Mesenchymal stem cell (in vitro differentiated cells and primary cell): ENCODE results near the gene VARS2.

ENCODE experiments used
- DNase-seq: peaks from one replicate; pipeline ENCODE4 v3.0.0-alpha.2; 2013
- H2AFZ ChIP-seq: one replicate; pipeline ENCODE4 v1.6.1; 2013; ENCODE audit warnings: low read depth, mild to moderate bottlenecking, control low read depth, inconsistent platforms, low read length, moderate library complexity
- H2AK5ac ChIP-seq: 2 replicates; pipeline ENCODE4 v1.6.1; 2013; ENCODE audit warnings: low read length, moderate library complexity, mild to moderate bottlenecking, inconsistent platforms; ENCODE audit not compliant: severe bottlenecking
- H2BK120ac ChIP-seq: one replicate; pipeline ENCODE4 v1.6.1; 2013; ENCODE audit warnings: low read depth, mild to moderate bottlenecking, inconsistent platforms, low read length, moderate library complexity
- H2BK12ac ChIP-seq, 2 experiments: one replicate each; pipeline ENCODE4 v1.6.1; 2013; ENCODE audit warnings: inconsistent platforms in 2 of 2, low read length in 2 of 2, mild to moderate bottlenecking in 2 of 2, moderate library complexity in 2 of 2, control low read depth in 1 of 2
- H2BK15ac ChIP-seq: one replicate; pipeline ENCODE4 v1.6.1; 2013; ENCODE audit warnings: mild to moderate bottlenecking, low read depth, inconsistent platforms; ENCODE audit not compliant: poor library complexity, severe bottlenecking
- H2BK5ac ChIP-seq: 2 replicates; pipeline ENCODE4 v1.6.1; 2013; ENCODE audit warnings: low read depth, mild to moderate bottlenecking, low read length, control low read depth, inconsistent platforms; ENCODE audit not compliant: poor library complexity, severe bottlenecking
- H3K14ac ChIP-seq, 2 experiments: one replicate each; pipeline ENCODE4 v1.6.1; 2013; ENCODE audit warnings: inconsistent platforms in 2 of 2, low read length in 2 of 2, control low read depth in 1 of 2, mild to moderate bottlenecking in 1 of 2, moderate library complexity in 1 of 2
- H3K18ac ChIP-seq, 2 experiments: one replicate each; pipeline ENCODE4 v1.6.1; 2013; ENCODE audit warnings: inconsistent platforms in 2 of 2, low read length in 2 of 2, control low read depth in 1 of 2, low read depth in 1 of 2, mild to moderate bottlenecking in 1 of 2
- H3K23ac ChIP-seq, 2 experiments: one replicate each; pipeline ENCODE4 v1.6.1; 2013; ENCODE audit warnings: inconsistent platforms in 2 of 2, low read length in 2 of 2, mild to moderate bottlenecking in 2 of 2, moderate library complexity in 2 of 2, control low read depth in 1 of 2
- H3K27ac ChIP-seq: 2 replicates; pipeline ENCODE4 v1.5.1; 2013; ENCODE audit warnings: mild to moderate bottlenecking, moderate library complexity, low read length, control low read depth, inconsistent platforms; ENCODE audit not compliant: poor library complexity, severe bottlenecking
- H3K27me3 ChIP-seq, 2 experiments: 2 replicates each; pipeline versions ENCODE4 v1.6.1 to v1.7.0; 2013; ENCODE audit warnings: low read length in 2 of 2, mild to moderate bottlenecking in 2 of 2, moderate library complexity in 2 of 2, control low read depth in 1 of 2, inconsistent platforms in 1 of 2; ENCODE audit not compliant: control insufficient read depth in 1 of 2, insufficient read depth in 1 of 2
- H3K36me3 ChIP-seq, 2 experiments: 2 replicates each; pipeline versions ENCODE4 v1.6.1 to v1.7.0; 2013; ENCODE audit warnings: low read length in 2 of 2, control low read depth in 1 of 2, inconsistent platforms in 1 of 2, low read depth in 1 of 2, mild to moderate bottlenecking in 1 of 2; ENCODE audit not compliant: insufficient read depth in 2 of 2, control insufficient read depth in 1 of 2
- H3K4ac ChIP-seq, 2 experiments: one replicate each; pipeline ENCODE4 v1.6.1; 2013; ENCODE audit warnings: inconsistent platforms in 2 of 2, low read length in 2 of 2, mild to moderate bottlenecking in 2 of 2, moderate library complexity in 2 of 2, control low read depth in 1 of 2, low read depth in 1 of 2
- H3K4me1 ChIP-seq: 2 replicates; pipeline ENCODE4 v1.6.1; 2013; ENCODE audit warnings: low read depth, low read length, control low read depth; ENCODE audit not compliant: control insufficient read depth, insufficient read depth
- H3K4me2 ChIP-seq: 2 replicates; pipeline ENCODE4 v1.6.1; 2013; ENCODE audit warnings: low read length, mild to moderate bottlenecking, inconsistent platforms; ENCODE audit not compliant: poor library complexity, severe bottlenecking
- H3K4me3 ChIP-seq, 2 experiments: 2 replicates each; pipeline versions ENCODE4 v1.5.1 to v1.7.0; 2013; ENCODE audit warnings: low read length in 2 of 2, mild to moderate bottlenecking in 2 of 2, control low read depth in 1 of 2, low read depth in 1 of 2; ENCODE audit not compliant: insufficient read depth in 1 of 2
- H3K79me1 ChIP-seq: replicated peaks from 2 replicates; pipeline ENCODE4 v1.6.1; 2013; ENCODE audit warnings: mild to moderate bottlenecking, control low read depth, low read length, inconsistent platforms; ENCODE audit not compliant: poor library complexity, severe bottlenecking
- H3K9ac ChIP-seq: 2 replicates; pipeline ENCODE4 v1.7.0; 2013; ENCODE audit warnings: mild to moderate bottlenecking, low read length, moderate library complexity
- H3K9me3 ChIP-seq: 2 replicates; pipeline ENCODE4 v1.7.0; 2013; ENCODE audit warnings: mild to moderate bottlenecking, low read length; ENCODE audit not compliant: control insufficient read depth
- H4K8ac ChIP-seq: one replicate; pipeline ENCODE4 v1.6.1; 2013; ENCODE audit warnings: inconsistent platforms, mild to moderate bottlenecking, low read length, moderate library complexity
- H4K91ac ChIP-seq: one replicate; pipeline ENCODE4 v1.6.1; 2013; ENCODE audit warnings: mild to moderate bottlenecking, low read length, inconsistent platforms
- WGBS: methylation state at CpG from one replicate; pipeline ENCODE4 v1.1.7; 2013; ENCODE audit warnings: mixed read lengths; 5-methylcytosine and 5-hydroxymethylcytosine counted together

The VARS2 gene

DNA sequence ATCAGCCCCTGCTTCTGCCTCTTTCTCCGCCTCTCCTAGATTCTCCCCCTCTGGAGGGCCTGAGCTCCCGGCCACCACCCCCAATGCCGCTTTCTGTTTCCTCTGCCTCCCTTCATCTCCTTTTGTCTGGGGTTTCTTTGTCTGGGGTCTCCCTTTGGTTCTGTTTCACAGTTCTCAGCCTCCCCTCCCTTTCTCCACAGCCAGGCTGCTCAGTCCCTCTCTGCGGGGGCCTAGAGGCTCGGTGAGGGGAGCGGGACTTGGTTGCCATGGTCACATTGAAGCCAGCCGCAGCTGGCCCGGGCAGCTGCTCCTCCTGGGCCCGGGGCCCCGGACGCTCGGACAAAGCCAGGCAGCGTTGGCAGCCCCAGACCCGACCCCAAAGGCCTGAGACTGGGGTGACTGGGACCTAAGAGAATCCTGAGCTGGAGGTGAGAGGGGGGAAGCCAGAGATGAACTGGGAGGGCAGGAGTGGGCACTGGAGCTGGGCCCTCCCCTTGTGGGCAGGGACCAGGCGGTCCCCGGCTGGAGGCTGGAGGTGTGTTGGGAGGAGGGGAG, 33.3 kb upstream of the VARS2 start:
- Histone ChIP-seq H3K27ac (peak overlapping the region; percentile 22), H2BK15ac (peak overlapping the region; percentile 77), H3K4me3 (no peak overlapping the region), H3K4me2 (peak overlapping the region; percentile 65), H3K79me1 (peaks cover 1% of the 10 kb centered on the region), H2BK5ac (no peak overlapping the region), H4K8ac (peak overlapping the region; percentile 55), H4K91ac (peak overlapping the region; percentile 93), H2AK5ac (peak overlapping the region; percentile 92), H3K4ac (peak overlapping the region; percentile 52 to 59), H3K4me1 (peaks cover 43% of the 10 kb centered on the region), H2BK12ac (peak overlapping the region; percentile 45 to 76), H2AFZ (peak overlapping the region; percentile 31), H3K27me3 (no peaks in the 10 kb centered on the region), H3K18ac (peak overlapping the region in 1 of 2 experiments; percentile 43), H2BK120ac (peak overlapping the region; percentile 66), H3K23ac (peak overlapping the region in 1 of 2 experiments; percentile 37), H3K36me3 (no peaks in the 10 kb centered on the region), H3K9me3 (no peaks in the 10 kb centered on the region), H3K14ac (peak overlapping the region in 1 of 2 experiments; percentile 1), H3K9ac (no peak overlapping the region)
- DNase-seq = no peak
- WGBS = 39% methylated on average over 15 of the region's 16 CpGs

DNA sequence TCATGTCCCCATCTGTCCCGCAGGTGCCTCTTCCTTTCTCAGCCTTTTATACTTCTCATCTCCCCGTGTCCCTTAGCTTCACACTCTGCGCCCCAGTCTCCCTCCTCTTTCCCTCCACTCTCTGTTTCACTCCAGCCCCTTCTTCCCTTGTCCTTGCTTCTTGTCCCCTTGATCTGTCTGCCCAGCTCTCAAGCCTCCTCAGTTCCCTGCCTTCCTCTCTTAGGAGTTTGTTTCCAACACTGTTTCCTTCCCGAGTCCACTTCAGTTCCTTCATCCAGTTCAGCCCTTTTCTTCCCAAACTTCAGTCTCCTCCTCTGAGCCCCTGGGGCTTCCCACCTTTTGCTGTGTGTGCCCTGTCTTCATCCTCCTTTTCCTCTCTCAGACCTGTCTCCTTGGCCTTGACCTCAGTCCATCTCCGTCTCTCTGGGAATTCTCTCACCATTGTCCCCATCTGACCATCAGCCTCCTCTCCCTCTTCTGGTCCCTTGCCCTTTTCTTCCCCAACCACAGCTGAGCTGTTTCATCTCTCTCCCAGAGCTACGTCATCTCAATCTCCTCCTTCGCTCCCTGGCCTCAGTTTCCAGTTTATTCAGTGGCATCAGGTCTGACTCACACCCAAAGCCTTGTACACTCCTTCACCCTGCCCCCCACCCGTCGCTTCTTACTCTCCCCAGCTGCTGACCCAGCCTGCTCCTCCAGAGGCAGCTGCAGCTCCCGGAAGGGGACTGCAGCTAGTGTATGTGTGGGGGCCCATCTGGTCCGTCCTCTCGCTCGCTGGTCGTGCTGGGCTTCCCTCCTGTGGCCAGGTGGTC, 32.4 kb upstream of the VARS2 start:
- Histone ChIP-seq H2BK12ac (peak overlapping the region; percentile 67 to 96), H3K9me3 (no peaks in the 10 kb centered on the region), H4K91ac (peak overlapping the region; percentile 54), H3K4me2 (peak overlapping the region; percentile 65), H2AFZ (peak overlapping the region; percentile 16), H3K18ac (peak overlapping the region; percentile 6 to 72), H2BK15ac (peak overlapping the region; percentile 87), H3K36me3 (no peaks in the 10 kb centered on the region), H2BK5ac (no peak overlapping the region), H3K4me3 (no peak overlapping the region), H3K79me1 (peaks cover 1% of the 10 kb centered on the region), H3K27me3 (no peaks in the 10 kb centered on the region), H2AK5ac (peak overlapping the region; percentile 92), H2BK120ac (peak overlapping the region; percentile 74), H3K9ac (no peak overlapping the region), H3K23ac (peak overlapping the region in 1 of 2 experiments; percentile 18), H4K8ac (peak overlapping the region; percentile 83), H3K4ac (peak overlapping the region; percentile 24 to 81), H3K27ac (peak overlapping the region; percentile 45), H3K14ac (peak overlapping the region in 1 of 2 experiments; percentile 18), H3K4me1 (peaks cover 47% of the 10 kb centered on the region)
- 50% methylated on average over 13 of the region's 14 CpGs for WGBS
- DNase-seq = peak; percentile 64

DNA sequence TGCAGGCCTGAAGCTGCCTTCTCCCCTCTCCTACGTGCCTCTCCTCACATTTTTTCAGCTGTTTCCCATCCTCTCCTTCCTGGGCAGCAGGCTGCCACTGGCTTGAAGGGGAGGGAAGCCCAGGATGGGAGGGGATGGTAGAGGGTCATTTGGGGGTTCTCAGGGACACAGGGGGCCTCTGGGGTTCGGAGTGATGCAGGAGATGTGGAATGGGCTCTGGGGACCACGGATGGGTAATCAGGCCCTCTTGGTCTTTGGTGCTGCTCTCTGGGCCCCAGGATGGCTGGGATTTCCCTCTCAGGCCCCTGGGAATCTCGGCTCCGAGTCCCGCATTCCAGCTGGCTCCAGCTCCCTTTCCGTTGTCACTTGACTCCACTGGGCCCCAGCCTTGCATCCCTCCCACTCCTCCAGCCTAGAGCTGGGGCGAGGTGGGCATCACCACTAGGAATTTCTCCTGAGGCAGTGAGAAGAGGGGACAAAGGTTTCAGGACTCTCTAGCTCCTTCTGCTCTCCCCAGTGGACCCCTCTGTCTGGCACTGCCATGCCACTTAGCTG, 31.8 kb upstream of the VARS2 start:
- DNase-seq = peak; percentile 46
- no peak overlapping the region for H2BK120ac ChIP-seq

More for the DNA sequence above, 31.8 kb upstream of the VARS2 start:
- Histone ChIP-seq H3K18ac (peak overlapping the region; percentile 6 to 72), H3K4me3 (no peak overlapping the region), H3K27me3 (no peaks in the 10 kb centered on the region), H3K4me2 (no peak overlapping the region), H3K36me3 (no peaks in the 10 kb centered on the region), H2AK5ac (peak overlapping the region; percentile 84), H2BK12ac (peak overlapping the region; percentile 91 to 96), H3K4me1 (peaks cover 49% of the 10 kb centered on the region), H3K79me1 (peaks cover 1% of the 10 kb centered on the region), H3K27ac (peak overlapping the region; percentile 45), H2BK15ac (peak overlapping the region; percentile 87), H3K4ac (peak overlapping the region; percentile 75 to 82), H2AFZ (peak overlapping the region; percentile 16), H4K8ac (peak overlapping the region; percentile 67), H3K14ac (peak overlapping the region in 1 of 2 experiments; percentile 12), H2BK5ac (no peak overlapping the region), H3K9ac (no peak overlapping the region), H4K91ac (peak overlapping the region; percentile 85), H3K23ac (no peak overlapping the region), H3K9me3 (no peaks in the 10 kb centered on the region)
- 35% methylated on average over 6 of the region's 8 CpGs for WGBS
